OCI-LY7 (cell line): ENCODE data around the gene SETD1A. TPM values are rescaled to one million over a fixed set of nuclear protein-coding genes. Genes with fewer than 3 reads are reported as not detected.

Source experiments
- BruUV-seq: library from RNA; stranded (reverse); fragments of 400-500 nt; replicated peaks from 2 replicates; lab custom pipeline; 2021; lab: Mats Ljungman, UMichigan
- CTCF ChIA-PET: fragments of 300-600 bp; sonication (Branson Sonifier 250); formaldehyde crosslinking; loops from one replicate; lab custom pipeline; 2022; ENCODE audit warnings: antibody characterized with exemption; ENCODE audit not compliant: unreplicated experiment; lab: Charles Lee
- POLR2A ChIA-PET: fragments of 300-600 bp; sonication (Branson Sonifier 250); formaldehyde crosslinking; loops from one replicate; lab custom pipeline; 2022; ENCODE audit warnings: antibody characterized with exemption; lab: Charles Lee
- DNase-seq: peaks from one replicate; pipeline ENCODE4 v3.0.0-alpha.2; 2015; ENCODE audit warnings: low spot score
- H2AFZ ChIP-seq: fragments of 200-600 bp; sonication (generic), shearing (Covaris generic); 2 replicates; pipeline ENCODE4 v1.6.1; 2014; ENCODE audit warnings: mild to moderate bottlenecking, antibody characterized with exemption, low read length, moderate library complexity
- H3K27ac ChIP-seq: fragments of 200-600 bp; sonication (generic); 2 replicates; pipeline ENCODE4 v1.5.1; 2014; ENCODE audit warnings: mixed run types, low read depth, mild to moderate bottlenecking, moderate library complexity, low read length, inconsistent platforms; ENCODE audit not compliant: poor library complexity, severe bottlenecking
- H3K36me3 ChIP-seq: fragments of 200-600 bp; sonication (generic); 2 replicates; pipeline ENCODE4 v1.6.1; 2014; ENCODE audit warnings: mild to moderate bottlenecking, antibody characterized with exemption, low read length, moderate library complexity, mixed read lengths; ENCODE audit not compliant: insufficient read depth
- H3K4me1 ChIP-seq: fragments of 200-600 bp; sonication (generic); 2 replicates; pipeline ENCODE4 v1.5.1; 2014; ENCODE audit warnings: mild to moderate bottlenecking, low read length; ENCODE audit not compliant: insufficient read depth, poor library complexity, severe bottlenecking
- H3K4me2 ChIP-seq: fragments of 200-600 bp; sonication (generic); 2 replicates; pipeline ENCODE4 v1.6.1; 2014; ENCODE audit warnings: mild to moderate bottlenecking, low read length
- H3K4me3 ChIP-seq: fragments of 200-600 bp; sonication (generic); 2 replicates; pipeline ENCODE4 v1.5.1; 2014; ENCODE audit warnings: mild to moderate bottlenecking, low read depth, low read length; ENCODE audit not compliant: poor library complexity, severe bottlenecking
- H3K79me2 ChIP-seq: fragments of 200-600 bp; sonication (generic); 2 replicates; pipeline ENCODE4 v1.6.1; 2016; ENCODE audit warnings: low read depth, mild to moderate bottlenecking, low read length, moderate library complexity, mixed read lengths; ENCODE audit not compliant: insufficient read depth
- H3K9me2 ChIP-seq: fragments of 200-600 bp; sonication (generic); 2 replicates; pipeline ENCODE4 v1.6.1; 2016; ENCODE audit warnings: mild to moderate bottlenecking, low read length, mixed read lengths; ENCODE audit not compliant: insufficient read depth
- H3K9me3 ChIP-seq: fragments of 200-600 bp; sonication (generic); 2 replicates; pipeline ENCODE4 v1.6.1; 2014; ENCODE audit warnings: mild to moderate bottlenecking, mixed run types, low read length, mixed read lengths
- H4K20me1 ChIP-seq: fragments of 200-600 bp; sonication (generic); 2 replicates; pipeline ENCODE4 v1.6.1; 2014; ENCODE audit warnings: mild to moderate bottlenecking, antibody characterized with exemption, low read length, moderate library complexity, mixed read lengths; ENCODE audit not compliant: insufficient read depth
- CTCF ChIP-seq: fragments of 200-600 bp; sonication (generic); conservative IDR thresholded peaks from 2 replicates; pipeline ENCODE4 v1.5.1; 2014; ENCODE audit warnings: mild to moderate bottlenecking, antibody characterized with exemption, low read length, moderate library complexity, mixed read lengths
- EZH2phosphoT487 ChIP-seq: fragments of 200-600 bp; sonication (generic); IDR thresholded peaks from 2 replicates; pipeline ENCODE4 v1.6.1; 2018; ENCODE audit warnings: low read depth, borderline replicate concordance, mild to moderate bottlenecking, mixed run types, antibody characterized with exemption, low read length, moderate library complexity, mixed read lengths
- intact Hi-C: fragments of 100-400 bp; cut with micrococcal nuclease; formaldehyde crosslinking; loops from one replicate; pipeline ENCODE4 v1.10.0; 2022; ENCODE audit not compliant: unreplicated experiment
- total RNA-seq, 2 experiments: library from RNA; depleted of rRNA in 1 of 2; stranded (reverse); fragments of >200 nt in 1 of 2; shearing (Covaris generic) in 1 of 2; gene quantifications; 2 replicates each; pipeline ENCODE4 v1.2.3, GENCODE V29; 2014 to 2022

The SETD1A gene
- total RNA-seq, 2 experiments from 2014 or later = 8.6 to 36.0 TPM

DNA sequence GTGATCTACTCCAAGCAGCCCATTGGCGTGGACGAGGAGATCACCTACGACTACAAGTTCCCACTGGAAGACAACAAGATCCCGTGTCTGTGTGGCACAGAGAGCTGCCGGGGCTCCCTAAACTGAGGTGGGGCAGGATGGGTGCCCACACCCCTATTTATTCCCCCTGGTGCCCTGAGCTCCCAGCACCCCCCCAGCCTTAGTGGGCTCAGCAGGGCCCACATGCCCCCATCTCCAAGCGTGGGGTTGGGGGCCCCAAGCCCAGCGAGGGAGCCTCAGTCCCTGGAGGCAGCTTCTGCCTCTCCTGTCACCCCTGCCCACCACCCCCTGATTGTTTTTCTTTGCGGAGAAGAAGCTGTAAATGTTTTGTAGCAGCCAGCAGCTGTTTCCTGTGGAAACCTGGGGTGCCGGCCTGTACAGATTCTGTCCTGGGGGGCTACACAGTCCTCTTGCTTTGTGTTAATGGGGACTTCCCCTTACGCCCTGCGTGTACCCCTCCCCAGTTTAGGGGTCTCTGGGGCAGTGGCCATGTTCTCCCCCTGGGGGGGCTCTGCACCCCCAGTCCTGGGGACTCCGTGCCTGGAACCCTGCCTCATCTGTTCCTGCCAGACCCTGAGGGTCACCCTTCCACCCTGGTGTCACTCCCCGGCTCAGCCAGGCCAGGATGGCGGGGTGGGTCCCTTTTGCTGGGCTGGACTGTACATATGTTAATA is 26.5 kb downstream of the SETD1A start:
- Histone ChIP-seq H2AFZ (no peak overlapping the region), H3K4me2 (no peak overlapping the region), H3K4me1 (no peaks in the 10 kb centered on the region), H3K27ac (no peak overlapping the region), H3K9me2 (no peaks in the 10 kb centered on the region), H4K20me1 (no peaks in the 10 kb centered on the region), H3K36me3 (peaks cover 71% of the 10 kb centered on the region), H3K4me3 (no peak overlapping the region), H3K79me2 (no peaks in the 10 kb centered on the region), H3K9me3 (no peaks in the 10 kb centered on the region)
- ChIA-PET CTCF (interaction anchor here (0.6 kb wide), 2 partner anchors 114 to 276 kb away, joined by 3 to 6 read pairs; partner anchors contain the start of gene ITGAM), POLR2A (interaction anchor here (1.1 kb wide), 1 partner anchor 133 kb away, joined by 6 read pairs; the partner anchor contains the start of gene KAT8)
- DNase-seq = no peak
- no peak for TF ChIP-seq CTCF
- TF ChIP-seq EZH2phosphoT487 = no peak
- intact Hi-C loops = loop anchor here (10.0 kb wide), 1 partner anchor 311 kb away; no protein-coding TSS in a partner anchor
- BruUV-seq = TSS peak; percentile 80

GRCh38 chr16:30984669-30985400 is 27.3 kb downstream of the SETD1A start, which contains the start of gene HSD3B7:
Gene HSD3B7, plus strand, starts transcription at chr16:30985207. Its CDS starts 452 bp downstream, at chr16:30985659.
- Histone ChIP-seq H2AFZ (no peak within 1 kb of the TSS), H3K9me2 (no peaks in the 10 kb centered on the region), H3K27ac (no peak within 1 kb of the TSS), H3K4me3 (no peak within 1 kb of the TSS), H3K36me3 (peaks cover 64% of the 10 kb centered on the region), H3K4me1 (no peaks in the 10 kb centered on the region), H3K79me2 (no peaks in the 10 kb centered on the region), H3K4me2 (no peak within 1 kb of the TSS), H3K9me3 (no peaks in the 10 kb centered on the region), H4K20me1 (no peaks in the 10 kb centered on the region)
- peak; percentile 88 for TF ChIP-seq CTCF
- no peak for TF ChIP-seq EZH2phosphoT487
- peak; percentile 69 for DNase-seq
- intact Hi-C loops = loop anchor here (1.0 to 10.0 kb wide), 3 partner anchors 110 to 457 kb away; partner anchors contain the start of gene ZNF843
- POLR2A ChIA-PET = interaction anchor here (1.1 kb wide), 1 partner anchor 133 kb away, joined by 6 read pairs; the partner anchor contains the start of gene KAT8
- BruUV-seq = no TSS peak
- CTCF ChIA-PET = interaction anchor here (0.6 kb wide), 2 partner anchors 113 to 275 kb away, joined by 3 to 6 read pairs; partner anchors contain the start of gene ITGAM
